ENCODE results near the gene SLC12A4.

- TF ChIP-seq, protein P1, sequence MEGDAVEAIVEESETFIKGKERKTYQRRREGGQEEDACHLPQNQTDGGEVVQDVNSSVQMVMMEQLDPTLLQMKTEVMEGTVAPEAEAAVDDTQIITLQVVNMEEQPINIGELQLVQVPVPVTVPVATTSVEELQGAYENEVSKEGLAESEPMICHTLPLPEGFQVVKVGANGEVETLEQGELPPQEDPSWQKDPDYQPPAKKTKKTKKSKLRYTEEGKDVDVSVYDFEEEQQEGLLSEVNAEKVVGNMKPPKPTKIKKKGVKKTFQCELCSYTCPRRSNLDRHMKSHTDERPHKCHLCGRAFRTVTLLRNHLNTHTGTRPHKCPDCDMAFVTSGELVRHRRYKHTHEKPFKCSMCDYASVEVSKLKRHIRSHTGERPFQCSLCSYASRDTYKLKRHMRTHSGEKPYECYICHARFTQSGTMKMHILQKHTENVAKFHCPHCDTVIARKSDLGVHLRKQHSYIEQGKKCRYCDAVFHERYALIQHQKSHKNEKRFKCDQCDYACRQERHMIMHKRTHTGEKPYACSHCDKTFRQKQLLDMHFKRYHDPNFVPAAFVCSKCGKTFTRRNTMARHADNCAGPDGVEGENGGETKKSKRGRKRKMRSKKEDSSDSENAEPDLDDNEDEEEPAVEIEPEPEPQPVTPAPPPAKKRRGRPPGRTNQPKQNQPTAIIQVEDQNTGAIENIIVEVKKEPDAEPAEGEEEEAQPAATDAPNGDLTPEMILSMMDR (IDR thresholded peaks at IDR 0.05): no peak
- no peak for TF ChIP-seq POLR2AphosphoS5 (IDR thresholded peaks at IDR 0.05)
Observed at GRCh38 chr16:67990018-67990386, 21.6 kb upstream of the SLC12A4 start.
